ENCODE measurements around the gene CLIP3. TPM values are rescaled to one million over a fixed set of nuclear protein-coding genes. Genes with fewer than 3 reads are reported as not detected.

CLIP3 gene
- total and polyA plus RNA-seq, 4 donors = 0.59 to 1.5 (median 0.80) TPM

DNA sequence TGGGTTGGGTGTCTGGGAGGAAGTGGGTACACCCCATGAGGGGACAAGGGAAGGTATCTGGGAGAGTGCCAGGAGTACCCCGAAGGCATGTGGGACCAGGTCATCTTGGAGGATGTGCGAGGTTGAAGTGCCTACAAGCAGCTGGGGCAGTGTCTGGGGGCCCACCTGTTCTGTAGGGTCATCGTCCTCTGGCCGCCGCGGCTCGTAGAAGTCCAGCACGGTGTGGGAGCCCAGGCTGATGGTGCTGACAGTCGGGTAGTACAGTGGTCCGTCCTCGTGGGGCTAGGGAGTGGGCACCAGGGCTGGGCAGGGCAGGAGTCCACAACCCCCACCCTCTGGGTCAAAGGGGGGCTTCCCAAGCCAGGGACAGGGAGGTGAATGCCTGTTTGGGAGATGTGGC is 22.3 kb downstream of the CLIP3 start:
- Histone ChIP-seq H3K27ac (ENCODE audit: low read depth in 1 of 2, low read length in 2 of 2) (no peak overlapping the region), H3K9ac (ENCODE audit: low read depth in 1 of 2, low read length in 2 of 2) (no peak overlapping the region), H3K9me3 (ENCODE audit: control insufficient read depth in 4 of 4, low read length in 3 of 4) (no peaks in the 10 kb centered on the region), H3K4me1 (ENCODE audit: control insufficient read depth in 4 of 4, insufficient read depth in 4 of 4, low read length in 3 of 4) (peaks cover 11 to 47% (median 32%) of the 10 kb centered on the region in 4 donors), H3K27me3 (ENCODE audit: control insufficient read depth in 4 of 4, insufficient read depth in 4 of 4, low read length in 3 of 4) (no peaks in the 10 kb centered on the region), H3K36me3 (ENCODE audit: control insufficient read depth in 4 of 4, insufficient read depth in 3 of 4, low read depth in 1 of 4, low read length in 3 of 4) (no peaks in the 10 kb centered on the region), H3K4me3 (ENCODE audit: low read depth in 1 of 3, low read length in 3 of 3) (no peak overlapping the region)
- WGBS = 95% methylated on average over 11 of the region's 11 CpGs
- no peak for DNase-seq (ENCODE audit: low spot score)
- TF ChIP-seq, protein P1, sequence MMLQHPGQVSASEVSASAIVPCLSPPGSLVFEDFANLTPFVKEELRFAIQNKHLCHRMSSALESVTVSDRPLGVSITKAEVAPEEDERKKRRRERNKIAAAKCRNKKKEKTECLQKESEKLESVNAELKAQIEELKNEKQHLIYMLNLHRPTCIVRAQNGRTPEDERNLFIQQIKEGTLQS (IDR thresholded peaks at IDR 0.05) = no peak
- TF ChIP-seq RAD21 (IDR thresholded peaks at IDR 0.05) (no peak), NR2F2 (IDR thresholded peaks at IDR 0.05) (no peak), RXRA (IDR thresholded peaks at IDR 0.05) (no peak), EGR1 (IDR thresholded peaks at IDR 0.05; ENCODE audit: low read depth in 2 of 2) (no peak), FOXA2 (IDR thresholded peaks at IDR 0.05) (no peak), FOXA1 (IDR thresholded peaks at IDR 0.05) (no peak), GABPA (IDR thresholded peaks at IDR 0.05 in 1 of 2, conservative IDR thresholded peaks at IDR 0.05 in 1 of 2) (no peak), HNF4G (IDR thresholded peaks at IDR 0.05) (no peak), YY1 (IDR thresholded peaks at IDR 0.05) (no peak), HNF4A (conservative IDR thresholded peaks at IDR 0.05) (no peak), SP1 (IDR thresholded peaks at IDR 0.05) (no peak), TAF1 (conservative IDR thresholded peaks at IDR 0.05) (no peak), JUND (IDR thresholded peaks at IDR 0.05) (no peak)
- TF ChIP-seq, protein P2, sequence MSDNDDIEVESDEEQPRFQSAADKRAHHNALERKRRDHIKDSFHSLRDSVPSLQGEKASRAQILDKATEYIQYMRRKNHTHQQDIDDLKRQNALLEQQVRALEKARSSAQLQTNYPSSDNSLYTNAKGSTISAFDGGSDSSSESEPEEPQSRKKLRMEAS (IDR thresholded peaks at IDR 0.05) = no peak
- TF ChIP-seq, protein P3, sequence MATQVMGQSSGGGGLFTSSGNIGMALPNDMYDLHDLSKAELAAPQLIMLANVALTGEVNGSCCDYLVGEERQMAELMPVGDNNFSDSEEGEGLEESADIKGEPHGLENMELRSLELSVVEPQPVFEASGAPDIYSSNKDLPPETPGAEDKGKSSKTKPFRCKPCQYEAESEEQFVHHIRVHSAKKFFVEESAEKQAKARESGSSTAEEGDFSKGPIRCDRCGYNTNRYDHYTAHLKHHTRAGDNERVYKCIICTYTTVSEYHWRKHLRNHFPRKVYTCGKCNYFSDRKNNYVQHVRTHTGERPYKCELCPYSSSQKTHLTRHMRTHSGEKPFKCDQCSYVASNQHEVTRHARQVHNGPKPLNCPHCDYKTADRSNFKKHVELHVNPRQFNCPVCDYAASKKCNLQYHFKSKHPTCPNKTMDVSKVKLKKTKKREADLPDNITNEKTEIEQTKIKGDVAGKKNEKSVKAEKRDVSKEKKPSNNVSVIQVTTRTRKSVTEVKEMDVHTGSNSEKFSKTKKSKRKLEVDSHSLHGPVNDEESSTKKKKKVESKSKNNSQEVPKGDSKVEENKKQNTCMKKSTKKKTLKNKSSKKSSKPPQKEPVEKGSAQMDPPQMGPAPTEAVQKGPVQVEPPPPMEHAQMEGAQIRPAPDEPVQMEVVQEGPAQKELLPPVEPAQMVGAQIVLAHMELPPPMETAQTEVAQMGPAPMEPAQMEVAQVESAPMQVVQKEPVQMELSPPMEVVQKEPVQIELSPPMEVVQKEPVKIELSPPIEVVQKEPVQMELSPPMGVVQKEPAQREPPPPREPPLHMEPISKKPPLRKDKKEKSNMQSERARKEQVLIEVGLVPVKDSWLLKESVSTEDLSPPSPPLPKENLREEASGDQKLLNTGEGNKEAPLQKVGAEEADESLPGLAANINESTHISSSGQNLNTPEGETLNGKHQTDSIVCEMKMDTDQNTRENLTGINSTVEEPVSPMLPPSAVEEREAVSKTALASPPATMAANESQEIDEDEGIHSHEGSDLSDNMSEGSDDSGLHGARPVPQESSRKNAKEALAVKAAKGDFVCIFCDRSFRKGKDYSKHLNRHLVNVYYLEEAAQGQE (IDR thresholded peaks at IDR 0.05) = no peak
- TF ChIP-seq, protein P4, sequence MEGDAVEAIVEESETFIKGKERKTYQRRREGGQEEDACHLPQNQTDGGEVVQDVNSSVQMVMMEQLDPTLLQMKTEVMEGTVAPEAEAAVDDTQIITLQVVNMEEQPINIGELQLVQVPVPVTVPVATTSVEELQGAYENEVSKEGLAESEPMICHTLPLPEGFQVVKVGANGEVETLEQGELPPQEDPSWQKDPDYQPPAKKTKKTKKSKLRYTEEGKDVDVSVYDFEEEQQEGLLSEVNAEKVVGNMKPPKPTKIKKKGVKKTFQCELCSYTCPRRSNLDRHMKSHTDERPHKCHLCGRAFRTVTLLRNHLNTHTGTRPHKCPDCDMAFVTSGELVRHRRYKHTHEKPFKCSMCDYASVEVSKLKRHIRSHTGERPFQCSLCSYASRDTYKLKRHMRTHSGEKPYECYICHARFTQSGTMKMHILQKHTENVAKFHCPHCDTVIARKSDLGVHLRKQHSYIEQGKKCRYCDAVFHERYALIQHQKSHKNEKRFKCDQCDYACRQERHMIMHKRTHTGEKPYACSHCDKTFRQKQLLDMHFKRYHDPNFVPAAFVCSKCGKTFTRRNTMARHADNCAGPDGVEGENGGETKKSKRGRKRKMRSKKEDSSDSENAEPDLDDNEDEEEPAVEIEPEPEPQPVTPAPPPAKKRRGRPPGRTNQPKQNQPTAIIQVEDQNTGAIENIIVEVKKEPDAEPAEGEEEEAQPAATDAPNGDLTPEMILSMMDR (IDR thresholded peaks at IDR 0.05; ENCODE audit: low read depth, low read length, missing input control) = no peak
- TF ChIP-seq, protein P5, sequence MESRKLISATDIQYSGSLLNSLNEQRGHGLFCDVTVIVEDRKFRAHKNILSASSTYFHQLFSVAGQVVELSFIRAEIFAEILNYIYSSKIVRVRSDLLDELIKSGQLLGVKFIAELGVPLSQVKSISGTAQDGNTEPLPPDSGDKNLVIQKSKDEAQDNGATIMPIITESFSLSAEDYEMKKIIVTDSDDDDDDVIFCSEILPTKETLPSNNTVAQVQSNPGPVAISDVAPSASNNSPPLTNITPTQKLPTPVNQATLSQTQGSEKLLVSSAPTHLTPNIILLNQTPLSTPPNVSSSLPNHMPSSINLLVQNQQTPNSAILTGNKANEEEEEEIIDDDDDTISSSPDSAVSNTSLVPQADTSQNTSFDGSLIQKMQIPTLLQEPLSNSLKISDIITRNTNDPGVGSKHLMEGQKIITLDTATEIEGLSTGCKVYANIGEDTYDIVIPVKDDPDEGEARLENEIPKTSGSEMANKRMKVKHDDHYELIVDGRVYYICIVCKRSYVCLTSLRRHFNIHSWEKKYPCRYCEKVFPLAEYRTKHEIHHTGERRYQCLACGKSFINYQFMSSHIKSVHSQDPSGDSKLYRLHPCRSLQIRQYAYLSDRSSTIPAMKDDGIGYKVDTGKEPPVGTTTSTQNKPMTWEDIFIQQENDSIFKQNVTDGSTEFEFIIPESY (IDR thresholded peaks at IDR 0.05) = no peak

All from liver (tissue), 9 donors.